Measurements from ENCODE around the gene BMPR1B.

The BMPR1B gene

GRCh38 chr4:95186666-95187065 is 428.9 kb downstream of the BMPR1B start:
- TF ChIP-seq TAF1 (IDR thresholded peaks at IDR 0.05; ENCODE audit: borderline replicate concordance, low read depth, low read length) (no peak), POLR2AphosphoS5 (IDR thresholded peaks at IDR 0.05; ENCODE audit: low read depth, low read length) (no peak), POLR2A (IDR thresholded peaks at IDR 0.05; ENCODE audit: low read depth, low read length) (no peak)
- DNase-seq (ENCODE audit: insufficient read length): no peak
- no peak for FAIRE-seq

GRCh38 chr4:95188701-95189370 is 431.1 kb downstream of the BMPR1B start:
- no peak for DNase-seq (ENCODE audit: insufficient read length)
- no peak for TF ChIP-seq POLR2AphosphoS5 (IDR thresholded peaks at IDR 0.05; ENCODE audit: low read depth, low read length)
- no peak for TF ChIP-seq TAF1 (IDR thresholded peaks at IDR 0.05; ENCODE audit: borderline replicate concordance, low read depth, low read length)
- TF ChIP-seq POLR2A (IDR thresholded peaks at IDR 0.05; ENCODE audit: low read depth, low read length): no peak
- no peak for FAIRE-seq

DNA sequence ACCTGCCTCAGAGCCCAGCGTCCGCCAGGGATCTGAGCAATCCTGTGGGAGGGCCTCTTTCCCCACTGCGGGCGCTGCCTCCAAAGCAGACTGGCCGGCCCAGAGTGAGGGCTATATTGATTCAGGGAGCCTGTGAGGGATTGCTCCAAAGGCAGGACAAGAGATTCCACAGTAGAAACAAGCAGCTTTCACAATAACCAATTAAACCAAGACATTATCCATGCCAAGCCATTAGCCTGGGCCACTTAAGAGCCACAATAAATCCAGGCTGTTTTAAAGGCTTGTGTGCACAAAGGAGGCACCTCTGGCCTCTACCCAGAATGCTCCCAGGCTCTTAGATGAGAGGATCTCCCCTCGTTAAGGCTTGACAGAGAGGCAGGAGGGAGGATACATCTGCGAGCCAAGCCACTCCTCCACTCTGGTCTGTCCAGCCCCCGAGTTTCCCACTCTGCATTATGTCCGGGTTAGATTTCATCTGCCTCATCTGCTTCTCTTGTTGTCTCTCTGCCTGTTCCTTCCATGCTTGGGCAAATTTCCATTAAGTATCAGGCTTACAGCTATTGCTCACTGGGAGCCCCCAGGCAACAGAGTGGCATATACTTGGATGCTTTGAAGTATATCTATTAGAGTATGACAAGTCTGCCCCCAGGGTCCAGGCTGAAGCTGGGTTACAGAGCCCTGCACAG is 433.1 kb downstream of the BMPR1B start:
- FAIRE-seq (no peak), DNase-seq (ENCODE audit: insufficient read length) (no peak)
- no peak for TF ChIP-seq POLR2AphosphoS5 (IDR thresholded peaks at IDR 0.05; ENCODE audit: low read depth, low read length)
- no peak for TF ChIP-seq TAF1 (IDR thresholded peaks at IDR 0.05; ENCODE audit: borderline replicate concordance, low read depth, low read length)
- TF ChIP-seq POLR2A (IDR thresholded peaks at IDR 0.05; ENCODE audit: low read depth, low read length): no peak

DNA sequence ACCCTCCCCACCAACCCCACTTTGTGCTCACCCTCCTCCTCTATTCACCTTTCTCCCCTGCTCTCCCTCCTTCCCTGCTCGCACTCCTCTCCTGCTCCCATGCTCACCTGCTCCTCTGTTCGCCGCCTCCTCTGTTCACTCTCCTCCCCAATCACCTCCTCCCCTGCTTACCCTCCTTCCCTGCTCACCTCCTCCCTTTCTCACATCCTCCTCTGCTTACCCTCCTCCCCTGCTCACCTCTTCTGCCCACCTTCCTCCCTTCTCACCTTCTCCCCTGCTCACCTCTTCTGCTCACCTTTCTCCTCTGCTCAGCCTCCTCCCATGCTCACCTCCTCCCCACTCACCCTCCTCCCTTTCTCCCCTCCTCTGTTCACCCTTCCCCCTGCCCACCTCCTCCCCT is 433.8 kb downstream of the BMPR1B start:
- DNase-seq (ENCODE audit: insufficient read length) (no peak), FAIRE-seq (no peak)
- no peak for TF ChIP-seq TAF1 (IDR thresholded peaks at IDR 0.05; ENCODE audit: borderline replicate concordance, low read depth, low read length)
- no peak for TF ChIP-seq POLR2A (IDR thresholded peaks at IDR 0.05; ENCODE audit: low read depth, low read length)
- TF ChIP-seq POLR2AphosphoS5 (IDR thresholded peaks at IDR 0.05; ENCODE audit: low read depth, low read length): no peak

- FAIRE-seq: no peak
- TF ChIP-seq TAF1 (IDR thresholded peaks at IDR 0.05; ENCODE audit: borderline replicate concordance, low read depth, low read length) (no peak), POLR2AphosphoS5 (IDR thresholded peaks at IDR 0.05; ENCODE audit: low read depth, low read length) (no peak), POLR2A (IDR thresholded peaks at IDR 0.05; ENCODE audit: low read depth, low read length) (no peak)
- DNase-seq (ENCODE audit: insufficient read length): no peak
These were observed 435.9 kb downstream of the BMPR1B start for GRCh38 chr4:95193391-95194224.

DNA sequence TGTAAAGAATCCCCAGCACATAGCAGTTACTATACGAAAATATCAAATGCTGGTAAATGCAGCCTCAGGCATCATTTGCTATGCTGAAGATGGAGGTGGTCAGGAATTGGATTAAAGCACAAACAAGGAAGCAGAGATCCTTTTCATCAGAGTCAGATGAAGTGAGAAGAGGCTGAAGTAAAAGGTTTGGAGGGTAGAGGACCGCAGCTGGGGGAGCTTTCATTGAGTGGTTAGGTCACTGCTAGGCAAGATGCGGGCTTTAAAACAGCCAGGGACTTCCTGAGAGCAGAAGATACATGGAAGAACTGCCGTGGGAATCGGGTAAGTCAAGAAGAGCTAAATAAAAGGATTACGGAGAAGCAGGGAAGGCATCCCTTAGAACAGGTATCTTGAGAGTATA is 439.6 kb downstream of the BMPR1B start:
- DNase-seq (ENCODE audit: insufficient read length) (no peak), FAIRE-seq (peak; percentile 21)
- TF ChIP-seq POLR2AphosphoS5 (IDR thresholded peaks at IDR 0.05; ENCODE audit: low read depth, low read length) (no peak), TAF1 (IDR thresholded peaks at IDR 0.05; ENCODE audit: borderline replicate concordance, low read depth, low read length) (no peak), POLR2A (IDR thresholded peaks at IDR 0.05; ENCODE audit: low read depth, low read length) (no peak)

DNA sequence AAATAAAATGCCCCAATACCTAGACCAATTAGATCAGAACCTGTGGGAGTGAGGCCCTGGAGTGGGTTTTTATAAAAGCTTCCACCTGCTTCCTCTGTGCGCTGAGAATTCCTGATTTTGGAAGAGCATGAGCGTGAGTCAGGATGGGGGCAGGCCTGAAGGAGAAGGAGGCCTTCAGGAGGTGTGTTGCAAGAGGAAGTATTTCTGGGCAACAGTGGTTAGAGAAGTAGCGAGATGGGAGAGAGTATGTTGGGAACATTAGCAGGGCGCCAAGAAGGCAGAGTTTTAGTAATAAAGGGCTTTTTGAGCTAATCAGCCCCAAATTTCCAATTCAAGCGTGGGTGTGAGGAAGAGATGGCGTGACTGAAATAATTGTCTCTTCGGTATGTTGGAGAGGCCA is 441.2 kb downstream of the BMPR1B start:
- no peak for DNase-seq (ENCODE audit: insufficient read length)

DNA sequence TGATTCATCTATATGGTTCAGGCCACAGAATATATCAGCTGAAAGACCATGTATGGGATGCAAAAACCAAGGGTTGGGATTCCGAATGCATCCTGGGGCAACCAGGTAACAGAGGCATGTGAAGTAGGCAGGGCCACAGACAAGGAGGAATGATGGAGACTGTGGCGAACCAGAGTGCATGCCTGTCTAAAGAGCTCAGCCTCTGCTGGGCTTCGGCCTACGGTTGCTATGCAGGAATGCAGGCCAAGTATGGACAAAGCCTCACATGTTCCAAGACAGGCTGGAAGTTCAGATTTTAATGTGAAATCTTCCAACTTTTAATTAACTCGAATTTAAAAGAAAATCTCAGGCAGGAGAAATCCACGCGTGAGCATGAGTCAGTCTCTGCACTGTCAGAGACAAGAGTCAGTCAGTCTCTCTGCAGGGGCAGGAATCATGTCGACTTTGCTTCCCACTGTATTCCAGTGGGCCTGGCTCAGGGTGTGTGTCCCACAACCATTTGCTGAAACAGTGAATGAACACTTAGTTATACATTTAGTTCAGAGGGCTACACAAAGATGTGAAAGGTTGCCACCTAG is 446.6 kb downstream of the BMPR1B start:
- FAIRE-seq: no peak
- DNase-seq (ENCODE audit: insufficient read length): no peak
- TF ChIP-seq POLR2AphosphoS5 (IDR thresholded peaks at IDR 0.05; ENCODE audit: low read depth, low read length): no peak
- no peak for TF ChIP-seq POLR2A (IDR thresholded peaks at IDR 0.05; ENCODE audit: low read depth, low read length)
- no peak for TF ChIP-seq TAF1 (IDR thresholded peaks at IDR 0.05; ENCODE audit: borderline replicate concordance, low read depth, low read length)

More for the DNA sequence above, 441.2 kb downstream of the BMPR1B start:
- no peak for TF ChIP-seq POLR2A (IDR thresholded peaks at IDR 0.05; ENCODE audit: low read depth, low read length)
- TF ChIP-seq POLR2AphosphoS5 (IDR thresholded peaks at IDR 0.05; ENCODE audit: low read depth, low read length): no peak
- TF ChIP-seq TAF1 (IDR thresholded peaks at IDR 0.05; ENCODE audit: borderline replicate concordance, low read depth, low read length): no peak
- FAIRE-seq: no peak

GRCh38 chr4:95204873-95205272 is 447.1 kb downstream of the BMPR1B start:
- FAIRE-seq: no peak
- DNase-seq (ENCODE audit: insufficient read length): no peak
- no peak for TF ChIP-seq POLR2AphosphoS5 (IDR thresholded peaks at IDR 0.05; ENCODE audit: low read depth, low read length)
- no peak for TF ChIP-seq TAF1 (IDR thresholded peaks at IDR 0.05; ENCODE audit: borderline replicate concordance, low read depth, low read length)
- TF ChIP-seq POLR2A (IDR thresholded peaks at IDR 0.05; ENCODE audit: low read depth, low read length): no peak

Data from GM12892 (cell line).